Measurements from ENCODE around the gene NOXRED1.

GRCh38 chr14:77390188-77390587 lies 33.1 kb downstream of the NOXRED1 start:
- TF ChIP-seq, protein P1, sequence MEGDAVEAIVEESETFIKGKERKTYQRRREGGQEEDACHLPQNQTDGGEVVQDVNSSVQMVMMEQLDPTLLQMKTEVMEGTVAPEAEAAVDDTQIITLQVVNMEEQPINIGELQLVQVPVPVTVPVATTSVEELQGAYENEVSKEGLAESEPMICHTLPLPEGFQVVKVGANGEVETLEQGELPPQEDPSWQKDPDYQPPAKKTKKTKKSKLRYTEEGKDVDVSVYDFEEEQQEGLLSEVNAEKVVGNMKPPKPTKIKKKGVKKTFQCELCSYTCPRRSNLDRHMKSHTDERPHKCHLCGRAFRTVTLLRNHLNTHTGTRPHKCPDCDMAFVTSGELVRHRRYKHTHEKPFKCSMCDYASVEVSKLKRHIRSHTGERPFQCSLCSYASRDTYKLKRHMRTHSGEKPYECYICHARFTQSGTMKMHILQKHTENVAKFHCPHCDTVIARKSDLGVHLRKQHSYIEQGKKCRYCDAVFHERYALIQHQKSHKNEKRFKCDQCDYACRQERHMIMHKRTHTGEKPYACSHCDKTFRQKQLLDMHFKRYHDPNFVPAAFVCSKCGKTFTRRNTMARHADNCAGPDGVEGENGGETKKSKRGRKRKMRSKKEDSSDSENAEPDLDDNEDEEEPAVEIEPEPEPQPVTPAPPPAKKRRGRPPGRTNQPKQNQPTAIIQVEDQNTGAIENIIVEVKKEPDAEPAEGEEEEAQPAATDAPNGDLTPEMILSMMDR (IDR thresholded peaks at IDR 0.05; ENCODE audit: insufficient read depth, low read depth, low read length) = no peak
- TF ChIP-seq EZH2 (IDR thresholded peaks at IDR 0.05; ENCODE audit: insufficient read depth, low read length) = no peak
